NCI-H1417 (cell line): Measurements from ENCODE around the gene DAAM2.

Experiments
- DNase-seq, 3 experiments: peaks; one replicate each; lab custom pipeline; 2025; lab: John Stamatoyannopoulos, UW

The DAAM2 gene

DNA sequence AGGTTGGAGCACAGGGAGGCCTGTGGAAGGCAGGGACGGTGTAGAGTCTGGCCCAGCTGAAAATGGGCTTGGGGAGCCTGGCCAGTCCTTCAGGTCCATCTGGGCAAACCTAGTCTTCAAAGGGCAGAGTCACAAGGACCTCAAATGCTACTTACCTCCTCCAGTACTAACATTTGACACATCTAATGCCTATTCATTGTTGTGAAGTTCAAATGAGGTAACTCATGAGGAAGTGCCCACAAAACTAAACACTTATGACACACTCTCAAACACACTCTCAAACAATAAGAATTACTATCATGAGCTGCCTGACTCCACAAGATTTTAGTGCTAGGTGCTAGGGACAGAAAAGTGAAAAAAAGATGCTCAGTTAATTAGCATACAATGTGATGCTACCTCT, 27.1 kb downstream of the DAAM2 start:
- DNase-seq: no peak

DNA sequence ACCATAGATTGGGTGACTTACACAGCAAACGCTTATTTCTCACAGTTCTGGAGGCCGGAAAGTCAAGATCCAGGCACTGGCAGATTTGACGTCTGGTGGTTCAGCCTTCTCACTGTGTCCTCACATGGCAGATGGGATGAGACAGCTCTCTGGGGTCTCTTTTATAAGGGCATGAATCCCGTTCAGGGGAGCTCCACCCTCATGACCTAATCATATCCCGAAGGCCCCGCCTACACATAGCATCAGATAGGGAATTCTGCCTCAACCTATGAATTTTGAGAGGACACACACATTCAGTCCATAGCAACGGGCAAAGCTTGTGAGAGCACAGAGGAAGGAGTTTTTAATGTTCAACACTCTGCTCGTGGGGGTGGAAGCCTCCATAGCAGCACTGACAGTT, 27.5 kb downstream of the DAAM2 start:
- no peak for DNase-seq

DNA sequence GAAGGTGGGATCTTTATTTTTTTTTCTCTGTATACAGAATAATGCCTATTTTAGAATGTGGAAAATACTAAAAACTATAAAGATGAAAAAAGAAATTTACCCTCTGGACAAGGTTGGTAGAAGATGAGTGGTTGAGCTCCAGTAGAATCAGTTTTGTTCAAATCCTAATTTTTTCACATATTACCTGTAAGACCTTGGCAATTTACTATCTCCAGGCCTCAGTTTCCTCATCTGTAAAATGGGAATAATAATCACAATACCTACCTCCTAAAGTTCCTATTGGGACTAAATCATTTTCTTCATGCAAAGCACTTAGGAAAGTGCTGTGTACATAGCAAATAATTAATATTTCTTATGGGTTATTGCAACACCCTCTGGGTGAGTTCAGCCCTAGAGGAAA, 28.4 kb downstream of the DAAM2 start:
- no peak for DNase-seq

DNA sequence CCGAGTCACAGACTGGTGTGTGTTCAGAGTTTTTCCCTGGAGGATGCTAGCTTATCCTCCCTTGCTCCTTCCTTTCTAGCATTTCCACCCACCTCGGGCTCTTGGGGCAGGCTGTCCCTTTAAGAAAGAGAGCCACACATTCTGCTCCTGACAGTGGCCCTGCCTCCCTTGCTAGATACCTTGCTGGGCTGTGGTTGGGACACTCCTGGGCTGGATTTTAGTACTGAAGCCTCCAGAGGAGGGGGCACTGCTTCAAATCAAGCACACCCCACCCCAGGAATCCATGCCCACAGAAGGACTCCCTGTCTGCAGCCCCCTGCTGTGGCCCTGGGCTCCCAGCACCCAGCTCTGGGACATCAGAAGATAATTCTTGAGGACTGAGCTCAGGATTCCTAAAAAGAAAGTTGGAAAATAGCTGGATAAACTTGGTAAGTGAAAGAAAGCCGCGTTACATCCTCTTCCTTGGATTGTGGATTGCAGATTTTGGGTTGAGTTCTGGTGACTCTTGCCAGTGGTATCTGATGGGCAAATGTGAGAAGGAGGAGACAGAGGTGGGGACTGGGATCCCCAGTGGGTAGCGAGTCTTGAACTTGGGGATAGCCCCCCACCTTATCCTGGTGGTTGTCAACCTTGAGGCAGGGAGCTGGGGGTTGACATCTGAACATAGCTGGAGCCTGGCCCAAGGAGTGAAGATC, 29.0 kb downstream of the DAAM2 start:
- no peak for DNase-seq

DNA sequence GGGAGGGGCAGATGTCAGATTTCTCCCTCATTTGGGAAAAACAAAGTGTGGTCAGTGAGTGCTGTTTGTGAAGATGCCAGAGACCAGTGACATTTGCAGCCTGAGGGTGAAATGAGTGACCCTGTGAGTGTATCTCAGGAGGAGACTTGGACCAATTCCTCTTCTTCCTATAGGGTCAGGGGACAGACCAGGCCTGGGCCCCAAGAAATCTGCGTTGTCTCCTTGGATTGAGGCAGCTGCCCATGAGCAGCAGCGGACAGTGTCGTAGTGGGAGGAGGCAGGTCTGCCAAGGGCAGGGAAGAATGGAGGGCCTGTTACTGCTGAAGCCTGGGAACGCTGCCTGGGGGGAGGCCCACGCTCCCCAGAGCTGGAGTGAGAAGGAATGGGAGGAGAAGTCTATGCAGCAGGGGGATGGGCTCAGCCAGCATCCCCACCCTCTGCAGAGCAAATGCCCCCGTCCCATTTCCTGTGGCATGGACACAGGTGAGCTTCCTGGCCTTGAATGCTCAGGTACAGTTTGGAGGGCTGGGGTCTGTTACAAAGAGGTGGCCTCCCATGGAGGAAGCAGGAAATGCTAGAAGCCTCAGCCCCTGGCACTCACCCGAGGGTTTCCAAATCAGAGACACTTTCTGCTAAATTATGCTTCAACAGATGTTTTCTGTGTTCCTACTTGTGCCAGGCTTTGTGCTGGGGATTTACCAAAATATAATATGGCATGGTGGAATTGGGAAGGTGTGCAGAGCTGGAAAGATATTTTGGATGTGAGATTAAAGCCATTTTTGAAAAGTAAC, 29.8 kb downstream of the DAAM2 start:
- DNase-seq: no peak

DNA sequence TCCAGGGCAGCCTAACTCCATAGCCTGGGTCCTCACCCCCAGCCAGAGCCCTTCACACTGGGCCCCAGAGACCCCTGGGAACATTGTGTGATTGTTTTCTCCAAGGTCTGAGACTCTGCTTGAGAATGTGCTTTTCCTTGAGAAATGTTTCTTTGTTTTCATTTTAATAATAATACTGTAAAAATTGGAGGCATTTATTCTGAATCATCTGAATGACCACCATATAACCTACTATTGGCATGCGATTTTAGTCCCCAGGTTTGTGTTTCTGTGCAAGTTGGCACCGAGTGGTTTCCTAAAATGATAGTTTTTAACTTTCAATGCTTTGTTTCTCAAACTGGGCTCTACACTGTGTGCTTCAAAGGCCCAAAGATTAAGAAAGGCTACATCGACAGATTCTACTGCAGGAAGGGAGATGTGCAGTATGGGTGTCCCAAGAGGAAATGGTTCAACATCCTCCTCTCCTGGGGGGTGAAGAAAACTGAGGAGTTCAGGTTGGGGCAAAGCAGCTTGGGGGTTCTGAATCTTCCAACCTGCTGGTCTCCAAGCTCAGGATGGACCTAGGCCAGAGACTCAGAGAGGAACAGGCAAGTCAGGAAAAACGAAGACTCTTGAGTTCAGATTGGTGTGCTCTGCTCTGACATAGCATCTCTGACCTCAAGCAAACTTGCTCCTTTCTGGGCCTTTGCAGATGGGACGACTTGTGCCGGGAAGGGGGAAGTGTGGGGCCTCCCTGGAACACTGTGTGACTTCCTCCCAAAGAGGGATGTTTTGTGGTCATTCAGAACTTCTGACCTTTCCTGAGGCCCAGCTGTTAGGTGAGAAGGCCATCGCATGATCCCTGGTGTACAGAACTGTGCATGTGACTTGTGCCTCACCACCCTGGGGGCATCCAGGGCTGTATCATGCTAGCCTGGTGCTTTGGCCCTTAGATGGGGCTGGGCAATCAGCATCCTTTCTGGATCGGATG, 31.0 kb downstream of the DAAM2 start:
- DNase-seq: no peak

DNA sequence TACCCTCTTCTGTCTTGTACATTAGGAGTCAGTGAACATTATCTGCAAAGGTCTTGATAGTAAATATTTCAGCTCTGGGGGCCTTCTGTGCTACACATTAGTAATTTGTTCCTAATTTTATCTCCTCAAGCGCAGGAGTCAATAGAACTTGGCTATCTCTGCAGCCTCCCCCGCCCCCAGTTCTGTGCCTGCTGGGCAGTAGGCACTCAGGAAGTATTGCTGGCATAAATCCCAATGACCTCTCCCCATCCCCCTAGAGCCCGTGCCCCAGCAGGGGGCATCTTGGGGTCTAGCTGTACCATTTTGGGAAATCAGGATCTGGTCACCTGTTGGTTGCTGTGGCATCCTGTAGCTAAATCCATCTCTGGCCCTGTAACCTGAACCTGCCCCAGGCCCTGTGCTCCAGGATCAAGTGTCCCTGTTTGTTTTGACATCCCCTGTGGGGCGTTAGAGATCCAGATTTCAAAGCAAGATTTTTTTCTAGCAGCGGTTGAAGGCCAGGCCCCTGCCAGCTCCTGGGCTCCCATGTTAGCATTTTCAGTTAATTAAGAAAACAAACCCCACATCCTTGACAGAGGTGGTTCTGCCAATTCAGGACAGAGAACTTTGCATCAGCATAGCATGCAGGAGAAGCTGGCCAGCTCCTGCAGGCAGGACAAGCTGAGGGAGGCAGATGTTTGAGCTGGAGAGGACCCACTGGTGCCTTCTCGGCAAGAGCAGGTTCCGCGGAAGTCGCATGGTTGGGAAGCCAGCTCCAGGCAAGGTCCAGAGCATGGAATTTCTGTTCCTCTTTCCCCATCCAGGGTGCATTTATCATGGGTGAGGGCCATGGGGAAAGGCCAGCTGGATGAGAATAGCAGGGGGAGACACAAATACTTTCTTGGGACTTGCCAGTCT, 32.1 kb downstream of the DAAM2 start:
- DNase-seq: peak in 2 of 3 experiments; percentile 11 to 49

DNA sequence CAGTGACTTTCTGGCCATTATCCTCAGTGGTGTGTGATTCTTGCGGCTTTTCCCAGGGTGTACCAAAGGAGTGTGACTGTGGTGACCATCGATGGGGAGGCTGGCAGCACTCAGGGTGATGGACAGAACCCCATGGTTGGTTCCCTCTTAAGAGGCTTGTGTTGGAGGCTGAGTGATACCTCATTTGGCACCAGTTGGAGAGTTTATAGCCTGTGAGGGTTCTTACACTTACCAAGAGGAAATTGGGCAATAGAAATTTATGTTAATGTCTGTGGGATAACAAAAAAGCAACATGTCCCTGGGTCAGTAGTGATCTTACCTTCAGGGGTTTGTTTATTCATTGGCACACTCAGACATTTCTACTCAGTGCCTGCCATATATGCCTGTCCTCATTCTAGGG, 37.2 kb downstream of the DAAM2 start:
- no peak for DNase-seq

DNA sequence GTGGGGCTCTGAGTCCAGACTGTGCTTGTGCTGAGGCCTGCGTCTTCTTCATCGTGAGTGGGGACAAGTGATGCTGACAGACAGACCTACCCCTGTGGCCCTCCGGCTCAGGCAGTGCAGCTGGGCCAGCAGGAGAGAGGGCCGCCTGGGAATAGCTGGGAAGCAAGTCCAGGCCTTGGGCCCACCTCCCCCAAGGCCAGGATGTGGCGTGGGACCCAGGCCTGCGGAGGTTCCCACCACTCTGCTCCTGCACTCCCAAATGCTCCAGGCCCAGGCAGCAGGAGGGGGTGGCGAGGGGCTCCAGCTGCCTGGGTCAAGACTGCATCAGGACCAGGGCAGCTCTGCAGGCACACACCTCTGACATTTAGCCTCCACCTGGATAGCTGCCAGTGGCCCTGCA, 38.3 kb downstream of the DAAM2 start:
- DNase-seq: no peak

DNA sequence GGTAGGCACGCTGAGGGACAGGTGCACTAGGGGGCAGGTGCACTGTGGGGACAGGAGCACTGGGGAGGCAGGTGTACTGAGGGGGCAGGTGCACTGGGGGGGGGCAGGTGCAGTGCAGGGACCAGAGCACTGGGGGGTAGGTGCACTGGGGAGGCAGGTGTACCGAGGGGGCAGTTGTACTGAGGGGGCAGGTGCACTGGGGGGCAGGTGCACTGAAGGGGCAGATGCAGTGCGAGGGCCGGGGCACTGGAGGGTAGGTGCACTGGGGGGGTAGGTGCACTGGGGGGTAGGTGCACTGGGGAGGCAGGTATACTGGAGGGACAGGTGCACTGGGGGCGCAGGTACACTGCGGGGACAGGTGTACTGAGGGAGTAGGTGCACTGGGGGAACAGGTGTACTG, 39.5 kb downstream of the DAAM2 start:
- DNase-seq: no peak

DNA sequence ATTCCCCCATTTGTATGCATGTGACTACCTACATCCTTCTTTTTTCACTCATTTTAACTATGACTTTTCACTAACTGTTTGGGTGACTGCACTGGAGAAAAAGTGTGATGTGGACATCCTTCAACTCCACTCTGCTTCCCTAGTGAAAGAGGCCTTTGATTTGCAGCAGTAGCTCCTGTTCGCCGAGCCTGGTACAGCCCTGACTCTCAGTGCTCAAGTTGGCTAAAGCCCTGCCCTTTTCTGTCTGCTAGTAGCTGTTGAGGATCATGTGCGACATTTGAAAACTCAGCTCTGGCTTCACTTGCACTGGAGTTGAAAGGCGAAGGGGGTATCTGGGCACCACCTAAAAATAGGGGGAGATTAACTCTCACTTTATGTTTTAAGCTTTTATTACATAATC, 42.1 kb downstream of the DAAM2 start:
- no peak for DNase-seq

DNA sequence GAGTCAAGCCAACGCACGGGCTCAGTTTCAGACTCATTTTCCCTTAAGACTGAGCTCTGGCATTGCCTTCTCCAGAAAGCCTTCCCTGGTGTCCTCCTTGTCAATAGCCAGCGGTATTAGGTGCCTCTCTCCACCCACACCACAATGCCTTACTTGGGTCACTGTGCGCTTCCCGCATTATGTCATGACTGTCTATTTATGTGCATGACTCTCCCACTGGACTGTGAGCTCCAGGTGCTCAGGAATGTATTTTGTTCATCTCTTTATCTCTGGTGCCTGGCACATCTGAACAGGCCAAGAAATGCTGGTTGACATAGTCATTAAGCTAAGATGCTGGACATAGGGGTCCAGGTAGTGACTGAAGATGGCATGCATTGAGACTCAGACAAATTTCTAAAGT, 42.7 kb downstream of the DAAM2 start:
- DNase-seq: no peak

DNA sequence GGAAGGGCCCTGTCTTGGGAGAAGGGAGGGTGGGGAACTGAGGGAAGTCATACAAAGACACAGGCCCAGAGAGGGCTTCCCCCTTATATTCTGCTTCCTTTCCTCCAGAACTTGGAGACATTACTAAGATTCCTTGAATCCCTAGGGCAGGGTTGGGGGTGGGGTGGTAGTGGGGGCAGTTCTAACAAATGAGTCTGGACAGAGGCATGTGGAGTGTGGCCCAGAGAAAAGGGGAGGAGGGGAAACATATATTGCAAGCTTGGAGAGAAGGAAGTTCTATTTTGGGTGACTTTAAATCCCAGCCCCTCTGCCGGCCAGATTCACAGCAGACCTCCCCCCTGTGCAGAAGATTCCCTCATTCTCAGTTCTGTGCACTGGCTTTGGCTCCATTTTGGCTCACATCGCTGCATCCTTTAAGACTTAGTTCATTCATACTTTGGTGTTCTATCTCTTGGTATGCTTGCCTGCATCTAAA, 43.7 kb downstream of the DAAM2 start:
- no peak for DNase-seq

DNA sequence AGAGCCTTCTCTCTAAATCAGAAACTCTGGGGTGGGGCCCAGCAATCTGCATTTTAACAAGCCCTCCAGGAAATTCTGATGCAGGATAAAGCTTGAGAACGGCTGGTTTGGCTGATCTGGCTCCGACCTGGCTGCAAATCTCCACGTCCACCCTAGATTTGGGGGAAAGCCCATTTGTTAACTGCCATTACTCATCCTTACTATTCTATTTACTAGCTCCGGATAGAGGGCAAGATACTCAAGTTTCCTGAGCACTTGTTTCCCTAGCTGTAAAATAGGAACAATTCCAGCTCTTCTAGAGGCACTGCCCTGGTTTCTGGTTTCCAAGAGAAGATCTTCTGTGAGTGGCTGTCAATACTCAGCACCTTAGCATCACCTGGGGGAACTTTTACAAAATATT, 44.4 kb downstream of the DAAM2 start:
- DNase-seq: no peak

DNA sequence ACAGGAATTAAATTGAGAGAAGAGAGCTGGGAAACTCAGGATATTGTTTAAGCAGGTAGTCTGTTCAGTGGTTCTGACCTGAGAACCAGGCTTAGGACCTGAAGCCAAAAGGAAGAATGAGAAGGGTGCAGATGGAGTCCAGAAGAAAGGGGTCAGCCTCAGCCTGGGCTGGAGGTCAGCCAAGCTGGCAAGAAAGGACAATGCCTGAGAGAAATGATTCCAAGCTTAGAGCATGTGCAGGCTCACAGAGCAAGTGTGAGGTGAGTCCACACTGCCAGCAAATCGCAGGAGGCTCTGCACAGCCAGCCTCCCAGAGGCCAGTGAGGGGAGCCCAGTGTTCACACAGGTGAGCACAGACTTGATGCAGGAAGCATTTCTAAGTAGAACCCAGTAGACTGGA, 47.3 kb downstream of the DAAM2 start:
- no peak for DNase-seq

DNA sequence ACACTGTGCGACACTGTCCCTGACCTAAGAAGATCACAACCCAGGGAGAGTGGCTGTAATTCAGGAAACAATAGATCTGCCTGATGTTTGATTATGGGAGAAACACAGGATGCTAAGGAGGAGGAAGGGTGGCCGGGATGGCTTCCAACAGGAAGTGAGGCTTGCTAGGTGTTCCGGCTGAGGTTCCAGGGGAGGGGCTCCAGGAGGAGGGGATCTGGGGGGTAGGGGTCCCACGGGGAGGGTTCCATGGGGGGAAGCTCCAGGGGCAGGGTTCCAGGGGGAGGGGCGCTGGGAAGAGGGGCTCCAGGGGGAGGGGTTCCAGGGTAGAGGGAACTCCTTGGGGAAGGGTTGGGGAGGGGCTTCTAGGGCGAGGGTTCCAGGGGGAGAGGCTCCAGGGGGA, 48.6 kb downstream of the DAAM2 start:
- no peak for DNase-seq

DNA sequence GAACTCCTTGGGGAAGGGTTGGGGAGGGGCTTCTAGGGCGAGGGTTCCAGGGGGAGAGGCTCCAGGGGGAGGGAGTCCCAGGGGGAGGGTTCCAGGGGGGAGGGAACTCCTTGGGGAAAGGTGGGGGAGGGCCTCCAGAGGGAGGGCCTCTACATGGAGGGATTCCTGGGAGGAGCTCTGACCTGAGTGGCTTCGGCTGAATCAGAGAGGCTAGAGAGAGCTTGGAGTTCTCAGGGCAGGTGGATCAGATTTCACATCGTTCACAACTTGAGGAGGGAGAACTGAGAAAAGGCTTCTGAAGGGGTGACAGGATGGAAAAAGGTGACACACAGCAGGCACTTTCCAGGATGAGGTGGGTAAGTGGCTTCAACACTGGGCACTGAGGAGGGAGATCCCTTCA, 49.1 kb downstream of the DAAM2 start:
- DNase-seq: peak; percentile 4 to 30 (median 5)

DNA sequence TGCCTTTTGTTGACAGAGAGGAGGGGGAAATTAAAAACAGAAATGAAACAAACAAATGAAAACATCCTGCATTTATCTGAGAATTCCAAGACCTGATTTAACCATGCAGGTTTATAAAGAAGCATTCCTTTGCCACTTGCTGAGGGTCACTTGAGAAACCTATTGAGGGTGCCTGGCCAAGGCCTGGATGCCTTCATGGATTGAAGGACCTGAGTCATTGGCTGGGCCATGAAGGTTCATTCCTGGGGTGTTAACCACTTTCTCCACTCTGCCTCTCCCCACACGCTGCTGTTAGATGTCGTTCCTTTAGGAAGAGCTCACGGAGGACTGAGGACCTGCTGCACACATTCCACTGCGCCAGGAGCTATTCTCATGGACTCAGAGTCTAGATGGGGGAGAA, 49.7 kb downstream of the DAAM2 start:
- DNase-seq: no peak

DNA sequence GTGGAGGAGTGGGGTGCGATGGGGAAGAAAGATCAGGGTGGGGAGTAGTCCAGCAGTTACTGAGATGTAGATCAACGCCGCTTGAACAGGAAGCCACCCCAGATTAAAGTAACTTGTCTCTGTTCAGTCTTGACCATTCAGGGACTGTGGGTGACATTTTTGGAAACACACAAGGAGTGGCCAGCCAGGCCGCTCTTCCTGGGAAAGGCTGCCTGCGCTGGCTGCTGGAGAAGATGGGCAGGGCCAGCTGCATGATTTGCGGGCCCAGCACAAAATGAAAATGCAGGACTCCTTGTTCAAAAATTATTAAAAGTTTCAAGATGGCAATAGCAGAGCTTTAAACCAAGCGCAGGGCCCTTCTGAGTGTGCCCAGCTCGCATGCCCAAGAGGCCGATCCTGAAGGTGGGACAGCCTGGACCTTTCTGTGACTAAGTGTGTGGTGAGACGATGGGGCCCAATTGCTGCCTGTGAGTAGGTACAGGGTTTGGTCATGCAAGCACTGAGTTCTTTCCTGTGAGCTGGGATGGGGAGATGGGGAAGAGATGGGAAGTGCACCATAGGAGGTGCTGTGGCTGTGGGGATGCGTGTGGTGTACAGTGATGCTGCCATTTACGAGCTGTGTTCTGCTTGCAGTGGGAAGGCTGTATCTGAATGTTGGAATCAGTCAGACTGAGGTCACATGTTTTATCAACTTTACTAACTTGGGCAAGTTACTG, 51.3 kb downstream of the DAAM2 start:
- no peak for DNase-seq

DNA sequence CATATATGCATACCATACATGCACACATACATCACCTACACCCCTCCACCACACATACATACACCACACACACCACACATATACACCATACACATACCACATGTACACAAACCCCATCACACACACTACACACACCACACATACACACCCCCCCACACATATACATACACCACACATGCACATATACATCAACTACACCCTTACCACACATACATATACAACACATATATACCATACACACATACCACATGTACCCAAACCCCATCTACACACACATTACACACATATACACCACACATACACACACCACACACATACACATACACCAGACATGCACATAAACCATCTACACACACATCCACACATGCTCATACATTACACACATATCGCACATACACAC, 52.7 kb downstream of the DAAM2 start:
- no peak for DNase-seq

DNA sequence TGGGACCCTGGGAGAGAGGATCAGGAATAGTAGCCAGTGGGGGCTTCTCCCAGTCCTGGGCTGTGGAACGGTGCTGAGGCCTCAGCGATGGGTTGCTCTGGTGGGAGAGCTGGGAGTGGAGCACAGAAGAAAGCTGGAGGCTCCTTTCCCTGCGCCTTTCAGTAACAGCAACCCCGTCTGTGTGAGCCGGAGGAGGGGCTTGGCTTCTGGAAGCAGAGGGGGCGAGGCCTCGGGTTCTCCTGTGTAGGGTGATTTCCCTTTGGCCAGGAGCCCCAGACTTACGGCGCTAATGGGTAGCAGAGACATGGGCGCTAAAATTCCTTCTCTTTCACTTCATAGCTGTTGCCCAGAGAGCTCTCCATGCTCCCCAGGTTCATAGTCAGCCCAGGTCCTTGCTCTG, 55.0 kb downstream of the DAAM2 start:
- DNase-seq: no peak
